HG03097 (cell line): ENCODE measurements around the gene BPIFB6.

ENCODE experiments used
- ATAC-seq: cut with Tn5 transposase; IDR thresholded peaks from one replicate; pipeline ENCODE4 v1.9.1; 2021; ENCODE audit not compliant: unreplicated experiment, low FRiP score

BPIFB6 gene

GRCh38 chr20:33031531-33031930 lies at the start of gene BPIFB6:
BPIFB6 (plus strand) TSS chr20:33031648; CDS start chr20:33031648, 0 bp downstream.
- no peak for ATAC-seq

GRCh38 chr20:32982617-32983458 lies 48.6 kb upstream of the BPIFB6 start:
- ATAC-seq, result no peak

GRCh38 chr20:32983459-32984112 lies 47.9 kb upstream of the BPIFB6 start:
- no peak for ATAC-seq

- no peak for ATAC-seq
Measured at GRCh38 chr20:32984196-32984595, 47.3 kb upstream of the BPIFB6 start.

GRCh38 chr20:32984631-32985354 lies 46.7 kb upstream of the BPIFB6 start:
- no peak for ATAC-seq

- ATAC-seq, result no peak
Measured at GRCh38 chr20:32985596-32985995, 45.9 kb upstream of the BPIFB6 start.

- no peak for ATAC-seq
Measured at GRCh38 chr20:32986331-32986966, 45.0 kb upstream of the BPIFB6 start.

GRCh38 chr20:32987044-32987825 lies 44.2 kb upstream of the BPIFB6 start:
- no peak for ATAC-seq

- no peak for ATAC-seq
Measured at GRCh38 chr20:32988008-32988407, 43.4 kb upstream of the BPIFB6 start.

- no peak for ATAC-seq
Measured at GRCh38 chr20:32989507-32990283, 41.8 kb upstream of the BPIFB6 start.

GRCh38 chr20:32990426-32990825 lies 41.0 kb upstream of the BPIFB6 start:
- no peak for ATAC-seq

- ATAC-seq, result no peak
Measured at GRCh38 chr20:32991383-32991782, 40.1 kb upstream of the BPIFB6 start.

- no peak for ATAC-seq
Measured at GRCh38 chr20:32991792-32992641, 39.4 kb upstream of the BPIFB6 start.

- no peak for ATAC-seq
Measured at GRCh38 chr20:32993496-32994050, 37.9 kb upstream of the BPIFB6 start.

- ATAC-seq, result no peak
Measured at GRCh38 chr20:32995802-32996201, 35.6 kb upstream of the BPIFB6 start.

GRCh38 chr20:32997431-32997830 lies 34.0 kb upstream of the BPIFB6 start:
- ATAC-seq, result no peak

- no peak for ATAC-seq
Measured at GRCh38 chr20:32999603-33000250, 31.7 kb upstream of the BPIFB6 start.
